Fibroblast of upper back skin (primary cell): ENCODE results near the gene MMP27.
A peak's percentile ranks its signal among the peaks of the same experiment; 100 is the strongest.
"Not testable (repeated sequence)": the region's sequence is repeated elsewhere in the genome, so short reads cannot be mapped to it uniquely, and the experiment has no call there.

Experiments used
- DNase-seq: peaks from one replicate; pipeline ENCODE4 v3.0.0-alpha.2; 2013

Gene MMP27

GRCh38 chr11:102705626-102706025 is at the start of gene MMP27:
TSS of gene MMP27 (minus strand) at chr11:102705769. CDS start at chr11:102705714, 55 bp downstream.
- DNase-seq, result no peak

GRCh38 chr11:102753267-102753666 is 47.7 kb upstream of the MMP27 start:
- DNase-seq, result no peak

DNA sequence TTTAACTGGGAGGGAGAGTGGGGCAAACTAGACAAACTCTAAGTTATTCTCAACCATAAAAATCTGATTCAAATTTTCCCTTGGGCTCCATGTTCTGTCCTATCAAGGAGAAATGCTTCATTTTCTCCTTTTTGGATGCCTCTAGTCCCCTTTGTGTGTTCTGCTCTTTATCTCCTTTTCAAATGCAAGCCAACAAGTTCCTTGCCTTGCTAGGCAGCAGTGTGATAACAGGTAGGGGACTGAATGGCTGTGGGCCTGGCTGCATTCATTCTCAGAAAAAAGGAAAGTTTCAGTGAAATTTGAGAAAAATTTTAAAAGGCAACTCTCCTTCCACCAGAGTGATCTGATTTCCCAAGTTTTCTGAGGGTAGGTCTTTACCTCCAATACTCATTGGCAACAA is 46.1 kb upstream of the MMP27 start:
- DNase-seq, result no peak

- no peak for DNase-seq
Observed at GRCh38 chr11:102749101-102749722, 43.6 kb upstream of the MMP27 start.

GRCh38 chr11:102746746-102747578 is 41.4 kb upstream of the MMP27 start:
- DNase-seq, result not testable (repeated sequence)

DNA sequence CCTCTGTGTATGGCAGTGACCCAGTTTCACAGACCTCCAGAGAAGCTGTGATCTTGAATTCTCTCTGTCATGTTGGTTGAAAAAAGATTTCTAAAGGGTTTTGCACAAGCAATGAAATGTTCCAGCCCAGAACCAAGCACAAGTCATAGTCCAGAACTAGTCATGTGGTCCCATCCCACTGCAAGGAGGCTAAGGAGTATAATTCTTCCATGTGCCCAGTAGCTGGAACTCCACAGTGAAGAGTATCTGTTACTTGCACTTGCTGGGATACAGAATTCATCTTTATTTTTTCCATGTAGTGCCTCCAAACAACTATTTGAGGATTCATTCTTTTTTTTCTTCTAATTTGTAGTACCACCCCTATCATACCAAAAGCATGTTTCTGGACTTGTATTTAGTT is 29.1 kb upstream of the MMP27 start:
- DNase-seq, result no peak

DNA sequence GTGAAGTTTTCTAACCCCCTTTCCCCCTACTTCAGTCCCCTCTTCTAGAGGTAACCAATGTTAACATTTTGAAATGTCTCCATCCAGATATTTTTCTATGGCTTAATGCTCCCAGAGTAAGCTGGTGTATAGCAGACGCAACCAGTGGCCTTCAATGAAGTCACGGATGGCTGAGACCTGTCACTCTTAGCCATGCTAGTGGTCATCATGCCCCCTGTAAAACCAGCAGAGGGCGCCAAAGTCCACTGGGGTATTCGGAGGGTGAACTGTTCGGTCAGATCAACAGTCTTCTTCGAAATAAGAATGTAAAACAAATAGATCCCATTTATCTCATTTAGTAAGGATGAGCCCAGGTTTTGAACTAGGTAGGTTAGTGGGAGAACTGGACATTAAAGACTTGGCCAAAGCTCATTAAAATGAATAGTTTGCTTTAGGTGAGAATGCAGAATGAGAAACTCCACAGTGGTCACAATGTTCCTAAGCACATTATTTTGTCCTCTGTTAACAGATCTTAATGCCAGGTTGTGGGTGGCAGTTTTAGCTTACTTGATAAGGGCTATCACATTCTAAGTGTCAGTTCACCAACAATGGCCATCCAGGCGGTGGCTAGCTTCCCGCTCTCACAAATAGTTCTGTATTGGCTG is 27.8 kb upstream of the MMP27 start:
- DNase-seq, result peak; percentile 64

DNA sequence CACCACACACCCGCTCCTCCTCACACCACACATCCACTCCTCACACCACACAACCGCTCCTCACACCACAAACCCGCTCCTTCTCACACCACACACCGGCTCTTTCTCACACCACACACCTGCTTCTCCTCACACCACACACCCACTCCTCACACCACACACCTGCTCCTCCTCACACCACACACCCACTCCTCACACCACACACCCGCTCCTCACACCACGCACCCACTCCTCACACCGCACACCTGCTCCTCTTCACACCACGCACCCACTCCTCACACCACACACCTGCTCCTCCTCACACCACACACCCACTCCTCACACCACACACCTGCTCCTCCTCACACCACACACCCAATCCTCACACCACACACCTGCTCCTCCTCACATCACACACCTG is 25.4 kb upstream of the MMP27 start:
- DNase-seq, result not testable (repeated sequence)

GRCh38 chr11:102729849-102730815 is 24.6 kb upstream of the MMP27 start:
- peak; percentile 67 for DNase-seq

- DNase-seq, result peak; percentile 87
Observed at GRCh38 chr11:102727890-102728289, 22.3 kb upstream of the MMP27 start.

DNA sequence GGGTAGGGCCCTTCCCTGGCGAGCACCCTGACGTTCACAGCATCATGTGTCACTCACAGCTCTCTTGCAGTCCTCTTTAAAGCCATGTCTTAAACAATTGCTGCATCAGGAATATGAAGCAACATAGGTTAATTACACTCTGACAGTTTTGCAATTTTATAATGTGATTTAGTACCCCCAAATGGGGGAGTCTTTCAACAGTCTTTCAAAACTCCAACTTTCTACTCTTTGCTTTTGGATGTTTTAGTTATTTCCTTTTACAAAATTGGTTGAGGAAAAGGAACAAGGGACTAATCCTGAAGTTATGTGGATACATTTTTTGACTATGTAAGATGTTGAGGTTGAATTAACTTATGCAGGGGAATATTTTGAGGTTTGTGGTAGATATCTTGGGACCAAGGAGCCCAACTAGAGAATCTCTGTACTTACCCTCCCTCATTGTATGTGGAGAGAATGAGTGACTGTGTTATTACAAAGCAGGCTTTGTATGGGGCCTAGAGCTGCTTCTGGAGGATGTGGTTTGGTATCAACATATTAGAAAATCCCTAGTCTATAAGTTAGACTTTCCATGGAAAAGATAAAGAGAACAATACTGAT is 19.4 kb upstream of the MMP27 start, which contains the start of gene MMP8:
Gene MMP8, minus strand, starts transcription at position 51 of the 597 bp plus-strand sequence. CDS start 99 bp downstream, outside the sequence.
- DNase-seq, result peak; percentile 93

- no peak for DNase-seq
Observed at GRCh38 chr11:102722821-102723220, 17.3 kb upstream of the MMP27 start.

- peak; percentile 7 for DNase-seq
Observed at GRCh38 chr11:102719620-102720277, 14.2 kb upstream of the MMP27 start.

GRCh38 chr11:102717280-102717679 is 11.7 kb upstream of the MMP27 start:
- no peak for DNase-seq

- no peak for DNase-seq
Observed at GRCh38 chr11:102716527-102716926, 11.0 kb upstream of the MMP27 start.

- DNase-seq, result no peak
Observed at GRCh38 chr11:102712137-102712536, 6.6 kb upstream of the MMP27 start.

DNA sequence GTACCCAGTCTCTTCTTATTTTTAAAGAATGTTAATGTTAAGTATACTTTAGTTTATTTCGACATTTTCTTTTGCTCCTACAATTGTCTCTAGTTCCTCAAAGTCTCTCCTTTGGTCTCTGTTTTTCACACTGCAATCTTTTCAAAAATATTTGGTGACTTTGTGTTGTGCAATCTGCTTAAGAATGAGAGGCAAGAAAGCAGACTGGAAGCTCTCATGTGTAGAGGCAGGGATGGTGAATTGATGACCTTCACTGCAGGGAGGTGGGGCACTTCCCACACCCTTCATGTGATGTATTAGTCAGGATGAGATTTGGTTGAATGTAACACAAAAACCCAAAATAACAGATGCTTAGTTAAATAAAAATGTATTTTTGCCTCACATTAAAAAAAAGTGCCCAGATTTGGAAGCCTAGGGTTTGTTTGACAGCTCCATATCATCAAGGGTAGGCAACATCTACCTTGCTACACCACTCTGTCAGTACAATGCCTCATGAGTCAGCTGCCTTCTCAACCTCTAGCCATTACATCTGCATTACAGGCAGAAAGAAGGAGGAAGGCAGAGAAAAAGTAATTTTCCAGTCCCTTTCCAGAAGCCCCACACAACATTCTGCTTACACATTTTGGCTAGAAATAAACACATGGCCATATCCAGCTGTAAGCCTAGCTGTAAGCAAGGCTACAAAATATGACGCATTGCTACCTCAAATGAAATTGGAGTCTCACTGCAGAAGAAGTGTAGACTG is 3.8 kb upstream of the MMP27 start:
- DNase-seq, result peak; percentile 5

DNA sequence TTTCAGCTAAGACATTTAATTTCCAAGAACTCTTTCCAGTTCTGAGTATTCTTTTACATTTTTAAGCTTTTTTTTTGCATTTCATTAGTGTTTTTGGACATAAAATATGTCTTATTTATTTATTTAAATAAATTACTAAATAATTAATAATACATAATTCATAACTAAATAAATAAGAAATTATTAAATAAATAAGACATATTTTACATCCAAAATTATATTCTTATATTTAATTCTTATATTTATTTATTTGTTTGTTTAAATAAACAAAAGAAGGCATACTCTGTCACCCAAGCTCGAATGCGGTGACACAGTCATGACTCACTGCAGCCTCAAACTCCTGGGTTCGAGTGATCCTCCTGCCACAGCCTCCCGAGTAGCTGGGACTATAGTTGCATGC is 3.1 kb upstream of the MMP27 start:
- no peak for DNase-seq

DNA sequence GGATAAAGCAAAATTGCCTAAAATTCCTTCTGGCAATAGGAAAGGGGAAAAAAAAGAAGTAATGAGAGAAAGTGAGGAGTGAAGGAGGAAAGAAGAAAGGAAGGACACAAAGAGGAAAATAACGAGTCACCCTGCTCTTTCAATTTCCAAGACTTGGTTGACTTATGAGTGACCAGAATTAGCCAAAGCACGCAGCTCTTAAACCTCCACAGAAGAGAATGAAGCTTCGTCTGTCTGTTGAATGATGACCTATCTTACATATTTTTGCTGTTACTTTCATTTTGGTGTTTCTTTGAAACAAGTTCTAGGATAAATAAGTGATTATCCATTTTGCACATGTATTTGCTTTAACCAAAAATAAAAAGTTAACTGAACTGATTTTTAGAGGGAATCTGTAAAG is 728 bp downstream of the MMP27 start:
- no peak for DNase-seq

DNA sequence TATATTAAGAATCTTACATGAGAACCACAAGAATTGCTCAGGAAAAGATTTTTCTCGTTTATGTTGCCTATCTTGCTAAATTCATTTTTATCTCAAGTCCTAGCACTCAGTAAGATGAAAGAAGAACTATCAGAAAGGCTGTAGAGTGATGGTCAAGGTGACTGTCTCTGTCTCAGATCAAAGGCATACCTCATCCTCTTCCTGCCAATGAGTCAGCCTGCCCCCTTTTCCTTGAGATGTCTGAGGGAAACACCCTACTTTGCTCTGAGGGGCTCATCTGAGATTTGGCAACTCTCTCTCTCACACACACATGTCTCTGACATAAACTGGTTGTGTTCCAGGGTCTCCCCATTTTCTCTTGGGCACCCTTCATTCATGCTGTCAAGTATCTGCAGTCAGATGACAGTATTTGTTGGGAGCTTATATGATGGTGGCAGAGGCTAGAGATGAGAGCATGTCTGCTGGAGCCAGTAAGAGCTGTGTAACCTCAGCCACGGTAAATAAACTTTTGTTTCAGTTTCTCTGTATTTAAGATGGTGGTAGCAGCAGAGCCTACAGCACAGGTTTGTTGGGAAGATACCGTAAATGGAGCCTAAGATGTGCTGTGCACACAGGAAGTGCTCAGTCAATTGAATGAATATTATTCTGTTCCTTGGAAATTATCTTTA is 1.6 kb downstream of the MMP27 start:
- DNase-seq, result no peak
